BE2C (cell line): Measurements from ENCODE around the gene CCDC54.

ENCODE experiments used
- DNase-seq: peaks from one replicate; pipeline ENCODE4 v3.0.0-alpha.2; 2020
- H3K27me3 ChIP-seq: fragments of 250-450 bp; sonication (Bioruptor Pico); 2 replicates; pipeline ENCODE4 v1.5.1; 2020; ENCODE audit warnings: mild to moderate bottlenecking
- H3K36me3 ChIP-seq: fragments of 250-450 bp; sonication (Bioruptor Pico); 2 replicates; pipeline ENCODE4 v1.5.1; 2020; ENCODE audit warnings: mild to moderate bottlenecking
- H3K4me1 ChIP-seq: fragments of 250-450 bp; sonication (Bioruptor Pico); 2 replicates; pipeline ENCODE4 v1.5.1; 2020
- H3K4me3 ChIP-seq: 2 replicates; pipeline ENCODE4 v1.5.1; 2011; ENCODE audit warnings: low read depth, low read length
- H3K9me3 ChIP-seq: fragments of 250-450 bp; sonication (Bioruptor Pico); 2 replicates; pipeline ENCODE4 v1.5.1; 2020
- CTCF ChIP-seq: IDR thresholded peaks from 2 replicates; pipeline ENCODE4 v1.5.1; 2012; ENCODE audit warnings: mild to moderate bottlenecking, low read depth, low read length

The CCDC54 gene

GRCh38 chr3:107408513-107408912 lies 31.3 kb downstream of the CCDC54 start:
- H3K4me1 ChIP-seq: no peaks in the 10 kb centered on the region
- no peak for DNase-seq
- no peak overlapping the region for H3K4me3 ChIP-seq
- H3K36me3 ChIP-seq: no peaks in the 10 kb centered on the region
- no peak for TF ChIP-seq CTCF
- no peaks in the 10 kb centered on the region; the same call in none of the 2 replicates for H3K9me3 ChIP-seq
- no peaks in the 10 kb centered on the region for H3K27me3 ChIP-seq

- no peak overlapping the region for H3K4me3 ChIP-seq
- TF ChIP-seq CTCF: no peak
- H3K36me3 ChIP-seq: no peaks in the 10 kb centered on the region
Observed at GRCh38 chr3:107409365-107409764, 32.1 kb downstream of the CCDC54 start.

GRCh38 chr3:107410606-107411005 lies 33.4 kb downstream of the CCDC54 start:
- Histone ChIP-seq H3K4me1 (no peaks in the 10 kb centered on the region), H3K9me3 (no peaks in the 10 kb centered on the region; the same call in none of the 2 replicates), H3K4me3 (no peak overlapping the region), H3K27me3 (no peaks in the 10 kb centered on the region), H3K36me3 (no peaks in the 10 kb centered on the region)
- no peak for DNase-seq
- TF ChIP-seq CTCF: no peak

More at GRCh38 chr3:107409365-107409764, 32.1 kb downstream of the CCDC54 start:
- Histone ChIP-seq H3K4me1 (no peaks in the 10 kb centered on the region), H3K9me3 (no peaks in the 10 kb centered on the region; the same call in none of the 2 replicates), H3K27me3 (no peaks in the 10 kb centered on the region)
- no peak for DNase-seq

GRCh38 chr3:107411056-107411455 lies 33.8 kb downstream of the CCDC54 start:
- DNase-seq: no peak
- Histone ChIP-seq H3K4me1 (no peaks in the 10 kb centered on the region), H3K36me3 (no peaks in the 10 kb centered on the region), H3K4me3 (no peak overlapping the region), H3K9me3 (no peaks in the 10 kb centered on the region; the same call in none of the 2 replicates), H3K27me3 (no peaks in the 10 kb centered on the region)
- TF ChIP-seq CTCF: no peak

- Histone ChIP-seq H3K36me3 (no peaks in the 10 kb centered on the region), H3K27me3 (no peaks in the 10 kb centered on the region), H3K4me1 (no peaks in the 10 kb centered on the region), H3K9me3 (no peaks in the 10 kb centered on the region; the same call in none of the 2 replicates), H3K4me3 (no peak overlapping the region)
- no peak for TF ChIP-seq CTCF
- no peak for DNase-seq
Observed at GRCh38 chr3:107411779-107412178, 34.5 kb downstream of the CCDC54 start.

GRCh38 chr3:107412376-107412775 lies 35.1 kb downstream of the CCDC54 start:
- DNase-seq: no peak
- no peak for TF ChIP-seq CTCF
- Histone ChIP-seq H3K4me3 (no peak overlapping the region), H3K9me3 (no peaks in the 10 kb centered on the region; the same call in none of the 2 replicates), H3K36me3 (no peaks in the 10 kb centered on the region), H3K4me1 (no peaks in the 10 kb centered on the region), H3K27me3 (no peaks in the 10 kb centered on the region)
